HG03342 (cell line): Measurements from ENCODE around the gene SIKE1.
"Not testable (repeated sequence)": the region's sequence is repeated elsewhere in the genome, so short reads cannot be mapped to it uniquely, and the experiment has no call there.

Experiments used
- ATAC-seq: cut with Tn5 transposase; IDR thresholded peaks from one replicate; pipeline ENCODE4 v1.9.1; 2021; ENCODE audit warnings: mild to moderate bottlenecking, moderate library complexity; ENCODE audit not compliant: unreplicated experiment

SIKE1 gene

DNA sequence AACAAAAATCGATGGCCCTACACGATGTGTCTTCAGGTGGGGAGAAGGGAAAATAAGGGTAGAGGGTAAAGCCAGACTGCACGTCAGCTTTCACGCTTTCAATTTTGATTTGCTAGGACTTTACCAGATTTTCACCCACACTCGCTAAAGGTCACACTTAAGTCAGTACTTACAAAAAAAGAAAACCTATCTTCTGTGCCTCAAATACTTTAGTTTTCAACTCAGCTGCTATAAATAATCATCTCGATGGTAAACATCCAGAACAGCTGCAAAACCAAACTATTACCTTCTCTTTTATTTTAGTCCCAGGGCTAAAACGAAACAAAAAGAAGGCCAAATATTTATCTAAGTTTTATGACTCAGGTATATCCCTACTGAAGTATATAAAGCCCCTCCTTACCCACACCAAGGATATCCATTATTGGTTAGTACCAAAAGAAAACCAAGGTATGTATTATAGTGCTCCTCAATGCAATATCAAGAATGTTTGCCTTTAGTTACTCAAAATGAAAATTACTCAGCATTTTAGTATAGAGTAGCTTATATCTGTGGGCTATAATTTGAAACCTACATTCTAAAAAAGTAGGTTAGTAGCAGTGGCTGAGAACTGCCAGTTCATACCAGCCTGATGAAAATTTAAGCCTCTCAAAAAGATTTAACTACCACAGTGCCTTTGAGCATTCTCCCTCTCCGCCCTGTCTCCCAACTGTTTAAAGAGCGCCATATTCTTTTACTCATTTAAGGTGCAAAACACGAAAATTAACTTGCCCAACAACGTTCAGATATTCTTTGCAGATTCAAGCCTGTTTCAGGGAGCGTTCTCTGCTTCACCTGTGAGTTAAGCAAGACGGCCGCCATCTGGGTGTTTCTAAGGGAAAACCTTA lies 24.2 kb downstream of the SIKE1 start:
- peak; percentile 32 for ATAC-seq

DNA sequence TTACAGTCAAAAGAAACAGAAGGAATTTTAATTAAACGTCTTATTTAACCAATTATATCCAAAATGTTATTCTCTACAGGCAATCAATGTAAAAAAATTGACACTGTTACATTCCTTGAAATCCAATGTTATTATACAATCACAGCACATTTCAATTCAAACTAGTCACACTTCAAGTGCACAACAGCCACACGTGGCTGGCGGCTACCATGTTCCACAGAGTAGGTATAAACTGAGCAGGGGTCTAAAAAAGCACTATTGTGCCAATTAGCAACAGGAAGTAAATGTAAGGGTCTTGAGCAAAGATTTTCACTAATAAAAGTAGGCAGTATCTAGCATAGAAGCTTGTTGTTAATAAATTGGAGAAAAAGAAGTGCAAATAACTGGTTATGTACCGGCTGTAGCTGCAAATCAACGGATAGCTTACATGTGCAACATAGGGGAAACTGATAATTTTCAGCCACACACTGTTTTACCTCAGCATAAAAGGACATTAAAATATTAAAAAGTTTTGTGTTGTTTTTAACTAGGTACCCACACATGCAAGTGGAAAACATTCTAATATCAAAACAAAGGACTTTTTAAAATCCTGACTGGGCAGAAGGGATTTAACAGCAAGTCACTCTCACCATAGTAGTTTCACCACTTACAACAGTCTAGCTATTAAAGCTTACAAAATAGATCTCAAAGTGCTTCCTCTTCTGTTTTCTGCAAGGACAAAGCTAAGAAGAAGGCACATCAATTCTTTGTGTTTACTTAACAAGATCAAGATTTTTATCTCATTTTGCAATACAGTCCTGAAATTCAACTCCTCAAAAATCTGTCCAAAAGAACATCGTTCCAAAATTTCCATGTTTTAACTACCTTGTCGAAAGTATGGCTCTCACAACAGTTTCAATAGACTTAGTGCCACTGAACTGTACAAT lies 25.2 kb downstream of the SIKE1 start:
- ATAC-seq = no peak

DNA sequence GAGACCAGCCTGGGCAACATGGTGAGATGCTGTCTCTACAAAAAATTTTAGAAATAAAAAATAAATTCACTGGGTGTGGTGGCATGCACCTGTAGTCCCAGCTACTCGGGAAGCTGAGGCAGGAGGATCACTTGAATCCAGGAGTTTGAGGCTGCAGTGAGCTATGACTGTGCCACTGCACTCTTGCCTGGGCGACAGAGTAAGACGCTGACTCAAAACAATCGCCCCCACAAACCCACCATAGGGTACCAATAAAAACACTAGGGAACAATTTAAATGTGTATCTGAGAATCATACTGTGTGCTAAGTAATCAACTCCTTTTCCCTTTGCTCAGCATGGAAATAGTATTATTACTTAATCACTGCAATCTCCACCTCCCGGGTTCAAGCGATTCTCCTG lies 26.8 kb downstream of the SIKE1 start:
- ATAC-seq = not testable (repeated sequence)

DNA sequence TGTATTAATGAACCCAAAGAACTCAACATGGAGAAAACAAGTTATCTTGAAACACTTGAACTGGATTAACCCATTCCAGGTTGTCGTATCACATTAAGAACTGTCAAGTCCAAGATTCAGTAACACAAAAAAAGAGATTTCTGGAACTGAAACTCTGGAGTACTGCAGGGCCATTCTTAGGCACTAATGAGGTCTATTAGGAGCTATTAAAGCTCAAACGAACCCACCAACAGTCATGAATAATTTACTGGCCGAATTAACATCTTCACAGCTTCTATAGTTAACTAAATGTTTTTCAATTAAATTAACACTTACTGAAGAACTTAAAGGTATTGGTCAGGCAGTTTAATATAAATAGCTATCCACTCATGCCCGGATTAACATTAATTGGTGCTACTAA lies 27.3 kb downstream of the SIKE1 start:
- ATAC-seq = no peak

DNA sequence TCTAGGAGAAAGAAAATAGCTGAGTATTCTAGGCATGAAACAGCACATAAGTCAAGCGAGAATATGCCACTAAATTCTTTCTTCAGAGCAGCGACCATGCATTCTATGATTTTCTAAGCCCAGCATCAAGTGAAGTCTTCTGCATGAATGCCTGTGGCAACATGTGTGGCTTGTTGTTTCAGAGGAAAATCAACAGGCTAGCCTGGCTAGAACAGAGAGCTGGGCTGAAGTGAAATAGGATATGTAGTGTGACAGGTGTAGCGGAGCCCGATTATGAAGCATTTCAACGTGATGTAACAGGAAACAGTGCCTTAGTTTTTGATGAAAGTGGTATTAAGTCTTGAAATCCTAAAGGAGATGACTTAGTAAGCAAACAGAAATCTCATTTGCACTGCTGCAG lies 29.7 kb downstream of the SIKE1 start:
- no peak for ATAC-seq

DNA sequence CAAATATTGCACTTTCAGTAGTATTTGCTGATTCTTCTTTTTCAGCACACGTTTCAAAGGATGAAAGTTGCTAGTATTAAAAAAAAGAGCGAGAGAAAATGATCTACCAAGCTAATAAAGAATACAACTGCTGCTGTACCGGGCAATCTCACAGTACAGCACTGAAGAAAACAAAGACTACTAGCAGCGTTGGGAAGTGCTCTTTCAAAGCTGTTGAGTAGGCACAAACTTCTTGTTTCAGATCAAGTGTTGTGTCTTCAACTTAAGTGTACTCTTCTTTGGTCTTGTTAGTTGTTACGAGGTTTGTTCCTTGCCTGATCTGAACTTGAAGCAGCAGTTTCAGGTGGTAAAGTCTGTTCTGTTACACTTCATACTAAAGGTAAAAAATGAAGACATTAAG lies 30.6 kb downstream of the SIKE1 start:
- ATAC-seq = no peak

DNA sequence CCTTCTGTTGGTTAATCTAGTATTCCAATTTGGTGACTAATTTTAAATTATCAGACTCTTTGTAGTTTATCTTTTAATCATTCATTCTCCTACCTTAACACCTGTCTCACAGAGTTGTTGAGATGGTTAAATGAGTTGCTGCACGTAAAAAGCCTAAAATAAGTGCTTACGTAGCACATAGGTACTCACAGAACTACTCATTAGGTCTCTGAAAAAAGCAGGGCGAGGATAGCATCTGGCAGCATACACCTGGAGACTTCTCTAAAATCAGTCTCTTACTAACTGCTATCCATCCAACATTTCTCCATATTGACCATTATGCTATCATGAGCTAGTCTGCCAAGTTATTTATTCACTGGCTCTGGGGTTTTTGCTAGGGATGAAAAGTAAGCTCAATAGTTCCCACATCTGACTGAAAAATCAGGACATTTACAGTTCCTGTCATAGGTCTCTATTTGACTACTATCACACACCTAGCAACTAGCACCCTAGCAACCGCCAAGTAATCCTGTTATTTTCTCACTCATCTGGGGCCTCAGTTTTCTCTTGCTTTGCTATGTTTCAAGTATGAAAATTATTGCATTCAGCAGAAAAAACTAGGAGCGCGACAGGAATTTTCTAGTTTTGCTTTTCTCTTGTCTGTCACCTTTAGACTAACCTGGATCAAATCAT lies 33.9 kb downstream of the SIKE1 start:
- no peak for ATAC-seq

DNA sequence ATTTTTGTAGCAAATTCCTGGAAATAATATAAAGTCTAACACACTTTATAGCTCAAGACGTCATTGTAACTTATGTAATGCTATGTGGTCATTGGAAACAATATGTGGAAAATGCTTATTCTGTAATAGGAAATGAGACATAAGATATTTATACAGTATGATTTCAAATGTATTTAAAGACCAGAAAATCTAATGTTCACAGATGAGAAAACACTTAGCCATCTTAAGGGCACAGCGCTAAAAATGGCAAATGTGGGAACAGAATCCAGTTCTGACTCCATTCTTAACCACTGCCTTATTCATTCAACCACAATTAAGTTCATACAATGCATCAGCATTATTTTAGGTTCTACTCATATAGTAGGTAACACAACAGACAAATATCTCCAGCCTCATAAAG lies 35.2 kb downstream of the SIKE1 start:
- ATAC-seq = no peak

DNA sequence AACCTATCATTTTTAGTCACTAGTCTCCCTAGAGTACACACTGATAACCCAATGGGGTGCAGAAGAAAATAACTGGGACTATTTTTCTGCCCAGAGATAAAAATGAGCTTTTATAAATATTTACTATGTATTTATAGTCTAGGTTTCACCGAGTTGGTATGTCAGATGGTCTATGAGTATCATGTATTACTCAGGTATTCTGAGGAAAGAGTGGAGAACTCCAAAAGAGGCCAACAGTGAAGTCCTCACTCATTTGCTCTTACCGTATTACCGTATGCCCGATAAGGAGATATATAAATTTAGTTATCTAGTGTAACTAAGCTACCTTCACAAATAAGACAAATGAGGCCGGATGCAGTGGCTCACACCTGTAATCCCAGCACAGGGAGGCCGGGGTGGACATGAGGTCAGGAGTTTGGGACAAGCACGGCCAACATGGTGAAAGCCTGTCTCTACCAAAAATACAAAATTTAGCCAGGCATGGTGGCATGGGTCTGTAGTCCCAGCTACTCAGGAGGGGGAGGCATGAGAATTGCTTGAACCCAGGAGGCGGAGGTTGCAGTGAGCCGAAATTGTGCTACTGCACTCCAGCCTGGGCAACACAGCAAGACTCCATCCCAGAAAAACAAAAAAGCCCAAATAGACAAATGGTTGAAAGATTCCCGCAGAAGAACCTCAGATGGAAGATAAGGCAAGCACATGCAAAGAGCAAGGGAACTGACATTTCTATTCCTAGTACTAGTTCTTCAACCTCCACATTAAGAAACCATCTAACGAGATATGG lies 38.3 kb downstream of the SIKE1 start:
- no peak for ATAC-seq

DNA sequence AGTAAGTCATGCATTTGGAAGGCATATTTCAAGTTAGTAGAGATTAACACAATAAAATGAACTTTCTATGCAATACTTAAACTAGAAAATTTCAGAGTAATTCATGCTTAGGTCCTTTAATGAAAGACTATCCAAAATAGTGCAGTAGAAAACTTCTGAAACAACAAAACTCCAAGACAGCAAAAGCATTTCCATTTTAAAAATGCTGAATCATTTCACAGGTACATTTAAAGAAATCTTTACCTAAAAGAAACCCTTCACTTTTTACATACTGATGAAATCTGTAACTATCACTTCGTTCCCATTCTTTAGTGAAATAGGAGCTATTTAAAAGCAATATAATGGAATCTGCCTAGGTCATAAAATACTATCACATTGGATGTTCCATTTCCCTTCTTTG lies 40.2 kb downstream of the SIKE1 start:
- ATAC-seq = no peak

DNA sequence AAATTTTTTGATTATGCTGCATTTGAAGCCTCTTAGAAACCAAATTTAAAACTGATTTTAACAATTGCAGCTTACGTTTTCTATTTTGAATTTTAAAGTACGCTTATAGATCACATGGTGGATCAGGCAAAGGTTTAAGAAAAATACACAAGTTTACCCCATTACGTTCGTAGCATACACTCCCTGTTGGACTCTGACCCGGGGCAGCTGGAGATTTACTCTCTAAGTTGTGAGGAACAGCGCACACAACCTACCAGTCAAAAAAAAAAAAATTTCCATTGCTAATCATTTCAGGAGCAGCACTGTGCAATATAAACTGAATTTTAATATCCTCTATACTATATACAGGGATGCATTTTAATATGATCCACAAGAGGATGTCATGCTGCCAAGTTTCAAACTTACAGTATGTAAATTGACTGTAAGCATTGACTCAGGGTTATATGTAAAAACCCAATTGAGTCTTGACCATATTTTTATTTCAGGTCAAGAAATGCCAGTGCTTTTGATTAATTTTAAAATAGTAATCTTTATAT lies 43.1 kb downstream of the SIKE1 start:
- no peak for ATAC-seq

DNA sequence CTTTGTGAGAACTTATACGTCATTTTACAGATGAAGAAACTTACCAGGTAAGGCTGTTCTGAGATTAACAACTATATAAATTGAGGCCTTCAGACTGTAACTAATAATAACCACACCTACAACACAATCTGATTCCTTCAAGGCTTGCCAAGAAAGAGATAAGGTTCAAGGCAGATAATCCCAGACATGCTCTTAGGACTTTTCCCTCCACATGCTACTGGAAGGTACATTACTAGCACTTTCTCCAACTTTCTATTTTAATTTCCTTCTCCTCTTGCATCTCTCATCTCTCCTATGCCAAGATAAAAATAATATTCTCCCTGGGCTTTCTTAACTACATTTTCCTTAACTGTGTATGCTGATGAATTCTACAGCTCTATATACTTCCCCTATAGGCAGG lies 45.0 kb downstream of the SIKE1 start:
- no peak for ATAC-seq

DNA sequence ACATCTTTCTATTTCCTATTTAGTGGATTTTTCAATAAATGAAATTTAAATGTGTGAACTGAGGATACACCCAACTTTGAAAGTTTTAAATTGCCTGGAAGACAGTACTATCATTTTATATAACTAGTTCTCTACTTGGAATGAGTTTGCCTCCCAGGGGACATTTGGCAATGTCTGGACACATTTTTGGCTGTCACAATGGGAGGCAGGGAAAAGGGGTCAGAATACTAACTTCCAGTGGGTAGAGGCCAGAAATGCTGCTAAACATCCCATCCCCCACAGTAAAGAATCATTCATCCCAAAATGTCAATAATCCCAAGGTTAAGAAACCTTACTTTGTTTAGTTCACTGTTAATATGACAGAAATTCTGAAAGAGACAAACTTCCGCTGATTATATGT lies 50.7 kb downstream of the SIKE1 start:
- ATAC-seq = no peak

DNA sequence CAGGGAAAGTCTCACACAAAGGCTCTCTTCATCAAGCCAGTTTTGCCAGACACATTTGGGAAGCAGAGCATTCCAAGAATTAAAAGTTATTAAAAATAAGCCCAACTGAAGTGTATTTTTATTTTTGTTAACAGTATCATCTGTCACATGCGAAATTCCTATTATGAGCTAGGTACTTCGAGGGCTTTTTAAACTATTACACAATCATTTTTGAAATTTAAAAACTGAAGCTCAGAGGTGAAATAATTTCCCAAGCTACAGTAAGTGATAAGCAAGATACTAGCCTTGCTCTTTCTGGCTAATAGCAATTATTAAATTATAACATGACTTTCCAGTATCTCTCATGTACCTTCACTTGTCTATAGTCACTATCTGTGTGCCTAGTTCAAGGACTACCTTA lies 51.9 kb downstream of the SIKE1 start:
- no peak for ATAC-seq

DNA sequence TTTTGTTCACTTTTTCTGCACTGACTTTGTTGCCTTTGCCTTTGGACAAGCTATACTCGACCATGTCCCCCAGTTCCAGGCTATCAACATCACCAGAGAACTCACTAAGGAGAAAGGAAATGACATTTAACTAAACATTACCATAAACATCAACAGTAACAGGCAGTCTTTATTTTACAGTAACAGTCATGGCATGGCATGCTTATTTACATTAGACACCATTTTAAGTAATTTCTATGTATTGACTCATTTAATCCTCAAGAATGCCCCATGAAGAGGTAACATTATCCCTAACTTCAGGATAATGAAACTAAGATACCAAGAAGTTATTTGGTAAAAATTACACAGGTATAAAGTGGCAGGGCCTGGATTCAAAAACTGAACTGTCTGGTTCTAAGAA lies 55.3 kb downstream of the SIKE1 start:
- no peak for ATAC-seq

DNA sequence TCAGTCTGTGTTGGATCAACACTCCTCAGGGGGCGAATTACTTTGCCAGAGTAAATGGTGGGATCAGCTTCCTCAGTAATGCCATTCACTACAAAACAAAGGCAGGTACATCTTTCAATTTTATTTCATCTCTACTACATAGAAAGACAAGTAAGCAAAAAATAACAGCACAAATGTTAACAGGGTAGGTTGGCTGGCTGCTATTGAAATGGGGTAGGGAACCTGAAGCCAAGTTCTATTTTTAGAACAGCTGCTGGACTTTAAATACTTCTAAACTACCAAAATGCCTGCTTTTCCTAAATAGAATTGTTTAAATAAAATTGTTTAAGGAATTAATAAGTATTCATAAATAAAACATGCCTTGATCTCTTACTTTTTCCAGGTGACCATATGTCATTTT lies 56.6 kb downstream of the SIKE1 start:
- ATAC-seq = no peak

DNA sequence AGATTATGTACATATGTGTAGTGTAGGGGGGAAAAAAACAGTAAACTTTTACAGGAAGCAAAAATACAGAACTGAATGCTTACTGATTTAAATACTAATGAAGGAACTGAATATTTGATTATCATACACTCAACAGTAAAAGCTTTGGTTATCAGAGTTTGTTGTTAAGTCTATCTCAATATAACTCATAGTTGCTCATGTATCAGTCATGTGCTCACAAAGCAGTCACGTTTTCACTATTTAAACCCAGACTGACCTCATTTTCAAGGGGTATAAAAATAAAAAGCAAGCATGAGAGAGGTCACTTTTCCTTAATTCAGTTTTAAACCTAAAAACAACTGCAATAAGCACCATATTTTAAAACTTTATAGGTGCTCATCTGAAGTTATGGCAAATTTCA lies 57.0 kb downstream of the SIKE1 start:
- ATAC-seq = no peak

DNA sequence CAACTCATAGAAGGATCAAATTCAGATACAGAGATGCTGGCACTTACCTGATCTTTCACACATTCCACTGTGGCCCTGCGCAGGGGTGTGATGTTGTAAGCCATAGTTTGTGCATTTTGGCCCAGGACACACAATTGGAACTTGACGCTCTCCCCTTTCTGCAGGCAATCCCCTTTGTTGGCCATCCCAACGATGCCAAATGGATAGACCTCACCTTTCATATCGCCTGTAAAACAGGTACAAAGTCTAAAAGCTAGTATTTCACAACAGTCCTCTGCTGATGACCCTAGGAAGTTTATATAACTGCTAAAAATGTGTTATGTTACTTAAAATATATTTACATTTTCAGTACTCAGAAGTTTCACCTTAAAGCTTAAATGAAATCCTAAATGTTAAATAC lies 60.0 kb downstream of the SIKE1 start:
- ATAC-seq = no peak
